Mucosa of descending colon (tissue), 3 donors: ENCODE data around the gene CAMKMT. TPM values are rescaled to one million over a fixed set of nuclear protein-coding genes. Genes with fewer than 3 reads are reported as not detected.

Experiments
- ATAC-seq: fragments of 200-7000 bp; cut with Tn5 transposase; one replicate; pipeline ENCODE4 v1.9.1; 2020; ENCODE audit warnings: mild to moderate bottlenecking, moderate library complexity
- DNase-seq, 3 donors: peaks; one replicate each; pipeline ENCODE4 v3.0.0-alpha.2; 2020
- H3K36me3 ChIP-seq: fragments of 200-600 bp; one replicate; pipeline ENCODE4 v1.8.0; 2021; ENCODE audit warnings: low read depth, mild to moderate bottlenecking
- H3K4me1 ChIP-seq: fragments of 200-600 bp; one replicate; pipeline ENCODE4 v1.8.0; 2021; ENCODE audit warnings: low read depth, mild to moderate bottlenecking
- H3K4me3 ChIP-seq: fragments of 200-600 bp; one replicate; pipeline ENCODE4 v1.8.0; 2021; ENCODE audit warnings: mild to moderate bottlenecking
- H3K9me3 ChIP-seq: fragments of 200-600 bp; one replicate; pipeline ENCODE4 v1.8.0; 2021; ENCODE audit warnings: mild to moderate bottlenecking
- CTCF ChIP-seq: fragments of 200-600 bp; IDR thresholded peaks from one replicate; pipeline ENCODE4 v1.8.0; 2022; ENCODE audit warnings: antibody characterized with exemption, mild to moderate bottlenecking
- intact Hi-C, 2 donors: fragments of 100-400 bp; cut with DNase I in 1 of 2; cut with micrococcal nuclease in 1 of 2; formaldehyde crosslinking; loops; one replicate each; pipeline versions ENCODE4 v1.11.0 to v1.11.1; 2022; cut with DNase I, micrococcal nuclease
- total RNA-seq, 3 donors: library from RNA; stranded (reverse); fragmentation: NEBNext Ultra II Directional in 2 of 3; extraction: Animal tissue kit (Norgen Biotek cat#: 25700) in 2 of 3; gene quantifications; one replicate each; pipeline versions ENCODE4 v1.2.1 to v1.2.4, GENCODE V29; 2021 to 2023
- donor health status: DM: no; HTN: no; CAD: no; lungs with moderate emphysema.
- donor health status: DM: no; HTN: no; CAD: no.
- donor health status: DM: no; HTN: yes; CAD: no.

The CAMKMT gene
- total RNA-seq, 3 donors from 2014 or later, result 13.2 to 16.0 (median 14.1) TPM

DNA sequence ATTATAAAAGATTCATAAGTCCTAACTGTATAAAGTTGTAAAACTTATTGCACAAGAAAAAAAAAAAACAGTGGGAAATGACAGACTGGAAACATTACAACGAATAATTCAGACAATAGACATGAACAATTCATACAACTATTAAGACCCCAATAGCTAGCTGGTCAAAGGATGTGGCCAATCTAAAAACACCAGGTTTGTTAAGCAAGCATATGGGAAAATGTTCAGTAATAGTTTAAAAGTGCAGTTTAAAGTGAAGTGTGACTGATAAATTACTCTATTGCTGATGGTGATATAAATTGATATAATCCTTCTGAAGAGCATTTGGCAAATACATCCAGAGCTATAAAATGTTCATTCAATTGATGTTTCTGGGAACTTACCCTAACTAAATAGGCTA is 289.0 kb downstream of the CAMKMT start:
- Histone ChIP-seq H3K9me3 (no peaks in the 10 kb centered on the region), H3K36me3 (no peaks in the 10 kb centered on the region), H3K4me1 (no peaks in the 10 kb centered on the region), H3K4me3 (no peak overlapping the region)
- intact Hi-C loops, result no loop called here
- ATAC-seq (no peak), DNase-seq (no peak)
- no peak for TF ChIP-seq CTCF

GRCh38 chr2:44651974-44652373 is 290.2 kb downstream of the CAMKMT start:
- no peak for ATAC-seq
- H3K9me3 ChIP-seq, result no peaks in the 10 kb centered on the region

GRCh38 chr2:44652701-44653100 is 291.0 kb downstream of the CAMKMT start:
- DNase-seq, result no peak
- ATAC-seq, result no peak

More at GRCh38 chr2:44651974-44652373, 290.2 kb downstream of the CAMKMT start:
- TF ChIP-seq CTCF, result no peak
- intact Hi-C loops, result no loop called here
- no peaks in the 10 kb centered on the region for H3K4me1 ChIP-seq
- no peak for DNase-seq
- H3K36me3 ChIP-seq, result no peaks in the 10 kb centered on the region
- no peak overlapping the region for H3K4me3 ChIP-seq

GRCh38 chr2:44655401-44655864 is 293.7 kb downstream of the CAMKMT start:
- Histone ChIP-seq H3K9me3 (no peaks in the 10 kb centered on the region), H3K4me1 (no peaks in the 10 kb centered on the region), H3K4me3 (no peak overlapping the region), H3K36me3 (no peaks in the 10 kb centered on the region)
- TF ChIP-seq CTCF, result no peak
- intact Hi-C loops, result no loop called here
- DNase-seq (no peak), ATAC-seq (no peak)

More at GRCh38 chr2:44652701-44653100, 291.0 kb downstream of the CAMKMT start:
- H3K4me1 ChIP-seq, result no peaks in the 10 kb centered on the region
- no peak for TF ChIP-seq CTCF
- H3K36me3 ChIP-seq, result no peaks in the 10 kb centered on the region
- no peak overlapping the region for H3K4me3 ChIP-seq
- intact Hi-C loops, result no loop called here
- H3K9me3 ChIP-seq, result no peaks in the 10 kb centered on the region

DNA sequence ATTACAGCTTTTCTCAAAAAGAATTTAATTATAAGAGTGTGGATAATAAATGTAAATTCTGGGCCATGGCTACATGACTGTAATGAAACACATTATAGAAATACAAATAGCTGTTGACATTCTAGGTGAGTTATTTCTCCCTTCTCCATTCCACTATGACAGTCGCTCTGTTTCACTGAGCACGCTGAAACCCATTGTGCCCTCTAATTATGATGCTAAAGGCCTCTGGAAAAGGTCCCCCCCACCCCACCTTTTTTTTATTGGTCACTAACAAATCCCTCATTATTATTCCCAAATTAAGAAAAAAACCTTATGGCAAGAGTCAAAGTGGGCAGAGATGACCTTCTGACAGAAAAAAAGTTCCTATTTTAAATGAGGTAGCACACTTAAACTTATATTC is 294.7 kb downstream of the CAMKMT start:
- DNase-seq (no peak), ATAC-seq (no peak)
- H3K4me3 ChIP-seq, result no peak overlapping the region
- no peaks in the 10 kb centered on the region for H3K36me3 ChIP-seq
- no peak for TF ChIP-seq CTCF
- no peaks in the 10 kb centered on the region for H3K9me3 ChIP-seq
- intact Hi-C loops, result no loop called here
- no peaks in the 10 kb centered on the region for H3K4me1 ChIP-seq
